CD4-positive, alpha-beta T cell treated with Interleukin-21 for 1 hour (primary cell): ENCODE results near the gene KRTAP10-7.
"Not testable (repeated sequence)": the region's sequence is repeated elsewhere in the genome, so short reads cannot be mapped to it uniquely, and the experiment has no call there.

Experiments used
- DNase-seq: peaks from one replicate; pipeline ENCODE4 v3.0.0-alpha.2; 2020

Gene KRTAP10-7

DNA sequence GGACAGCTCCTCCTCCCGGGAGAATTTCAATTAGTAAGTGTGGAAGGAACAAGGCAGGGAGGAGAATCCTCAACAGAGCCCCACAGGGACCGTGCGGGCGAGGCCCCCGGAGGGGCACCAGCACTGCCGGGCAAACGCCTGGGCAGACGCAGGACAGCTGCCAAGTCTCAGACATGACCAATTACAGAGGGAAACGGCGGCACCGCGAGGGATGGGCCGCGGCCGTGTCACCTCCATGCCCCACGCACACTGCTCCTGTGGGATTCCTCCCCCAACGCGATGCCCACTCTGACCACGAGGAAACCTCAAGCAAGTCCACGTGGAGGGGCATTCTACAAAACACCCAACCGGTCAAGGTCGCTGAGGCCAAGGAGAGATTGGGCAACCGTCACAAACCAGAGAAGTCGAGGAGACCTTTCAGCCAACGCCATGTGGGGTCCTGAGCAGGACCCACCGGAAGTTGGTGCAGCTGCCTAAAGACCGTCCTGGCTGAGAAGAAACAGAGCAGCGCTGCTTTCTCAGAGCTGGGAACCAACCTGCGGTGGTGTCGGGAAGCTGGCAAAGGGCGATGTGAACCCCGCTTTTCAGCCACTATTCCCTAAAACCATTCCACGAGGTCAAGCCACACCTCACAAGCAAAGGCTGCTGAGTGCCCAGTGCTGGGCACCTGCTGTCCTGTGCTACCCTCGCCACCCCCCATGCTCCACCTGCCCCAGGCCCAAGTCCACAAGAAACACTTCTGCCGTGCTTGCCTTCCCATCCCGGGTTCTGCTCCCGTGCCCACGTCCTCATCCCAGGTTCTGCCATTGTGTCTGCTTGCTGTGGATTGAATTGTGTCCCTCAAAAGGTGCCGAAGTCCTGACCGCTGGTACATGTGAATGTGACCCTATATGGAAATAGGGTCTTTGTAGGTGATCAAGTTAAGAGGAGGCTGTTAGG, 28.3 kb upstream of the KRTAP10-7 start:
- no peak for DNase-seq

DNA sequence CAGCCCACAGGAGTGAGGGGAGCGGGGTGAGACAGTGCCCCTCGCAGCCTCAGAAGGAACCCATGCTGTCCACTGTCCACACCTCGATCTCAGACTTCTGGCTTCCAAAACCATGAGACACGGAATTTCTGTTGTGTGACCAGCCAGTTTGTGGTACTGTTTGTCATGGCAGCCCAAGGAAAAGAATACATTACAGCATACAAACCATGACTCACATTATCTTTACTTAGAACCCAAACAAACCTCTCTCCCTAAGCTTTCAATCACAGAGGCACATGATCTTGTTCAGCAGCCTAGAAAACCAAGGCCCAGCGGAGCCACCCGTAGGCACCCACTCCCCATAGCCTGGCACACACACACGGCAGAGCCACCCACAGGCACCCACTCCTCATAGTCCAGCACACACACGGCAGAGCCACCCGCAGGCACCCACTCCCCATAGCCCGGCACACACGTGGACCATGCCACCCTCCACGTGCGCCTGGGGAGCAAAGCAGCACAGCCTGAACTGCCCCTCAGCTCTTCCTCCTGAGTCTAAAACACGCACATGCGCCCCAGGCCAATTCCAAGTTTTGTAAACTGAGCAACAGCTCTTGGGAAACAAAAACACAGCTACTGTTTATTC, 27.3 kb upstream of the KRTAP10-7 start:
- DNase-seq = no peak

DNA sequence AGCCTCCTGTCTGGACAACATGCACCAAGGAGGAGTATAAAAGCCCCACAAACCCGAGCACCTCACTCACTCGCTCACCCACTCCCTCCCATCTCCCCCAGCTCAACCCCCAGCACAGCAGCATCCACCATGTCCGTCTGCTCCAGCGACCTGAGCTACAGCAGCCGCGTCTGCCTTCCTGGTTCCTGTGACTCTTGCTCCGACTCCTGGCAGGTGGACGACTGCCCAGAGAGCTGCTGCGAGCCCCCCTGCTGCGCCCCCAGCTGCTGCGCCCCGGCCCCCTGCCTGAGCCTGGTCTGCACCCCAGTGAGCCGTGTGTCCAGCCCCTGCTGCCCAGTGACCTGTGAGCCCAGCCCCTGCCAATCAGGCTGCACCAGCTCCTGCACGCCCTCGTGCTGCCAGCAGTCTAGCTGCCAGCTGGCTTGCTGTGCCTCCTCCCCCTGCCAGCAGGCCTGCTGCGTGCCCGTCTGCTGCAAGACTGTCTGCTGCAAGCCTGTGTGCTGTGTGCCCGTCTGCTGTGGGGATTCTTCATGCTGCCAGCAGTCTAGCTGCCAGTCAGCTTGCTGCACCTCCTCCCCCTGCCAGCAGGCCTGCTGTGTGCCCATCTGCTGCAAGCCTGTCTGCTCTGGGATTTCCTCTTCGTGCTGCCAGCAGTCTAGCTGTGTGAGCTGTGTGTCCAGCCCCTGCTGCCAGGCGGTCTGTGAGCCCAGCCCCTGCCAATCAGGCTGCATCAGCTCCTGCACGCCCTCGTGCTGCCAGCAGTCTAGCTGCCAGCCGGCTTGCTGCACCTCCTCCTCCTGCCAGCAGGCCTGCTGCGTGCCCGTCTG, 26.6 kb upstream of the KRTAP10-7 start, which contains the start of gene KRTAP10-4:
KRTAP10-4 (plus strand) TSS at position 100 of the 827 bp plus-strand sequence; CDS start at position 130, 30 bp downstream.
- DNase-seq = not testable (repeated sequence)

DNA sequence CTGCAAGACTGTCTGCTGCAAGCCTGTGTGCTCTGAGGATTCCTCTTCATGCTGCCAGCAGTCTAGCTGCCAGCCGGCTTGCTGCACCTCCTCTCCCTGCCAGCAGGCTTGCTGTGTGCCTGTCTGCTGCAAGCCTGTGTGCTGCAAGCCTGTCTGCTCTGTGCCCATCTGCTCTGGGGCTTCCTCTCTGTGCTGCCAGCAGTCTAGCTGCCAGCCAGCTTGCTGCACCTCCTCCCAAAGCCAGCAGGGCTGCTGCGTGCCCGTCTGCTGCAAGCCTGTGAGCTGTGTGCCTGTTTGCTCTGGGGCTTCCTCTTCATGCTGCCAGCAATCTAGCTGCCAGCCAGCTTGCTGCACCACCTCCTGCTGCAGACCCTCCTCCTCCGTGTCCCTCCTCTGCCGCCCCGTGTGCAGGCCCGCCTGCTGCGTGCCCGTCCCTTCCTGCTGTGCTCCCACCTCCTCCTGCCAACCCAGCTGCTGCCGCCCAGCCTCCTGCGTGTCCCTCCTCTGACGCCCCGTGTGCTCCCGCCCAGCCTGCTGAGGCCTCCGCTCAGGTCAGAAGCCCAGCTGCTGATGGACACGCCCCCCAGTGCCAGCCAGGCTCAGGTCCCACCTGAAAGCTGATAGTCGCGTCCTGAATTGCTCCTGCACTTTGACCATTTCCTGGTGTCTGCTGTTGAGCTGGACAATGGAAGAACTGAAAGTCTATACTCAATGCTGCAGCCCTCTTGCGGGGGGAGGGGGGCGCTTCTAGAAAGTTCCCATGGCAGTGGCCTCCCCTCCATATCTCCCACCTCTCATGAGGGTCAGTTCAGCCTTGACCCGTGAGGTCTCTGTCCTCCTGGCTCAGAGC, 25.7 kb upstream of the KRTAP10-7 start:
- no peak for DNase-seq

DNA sequence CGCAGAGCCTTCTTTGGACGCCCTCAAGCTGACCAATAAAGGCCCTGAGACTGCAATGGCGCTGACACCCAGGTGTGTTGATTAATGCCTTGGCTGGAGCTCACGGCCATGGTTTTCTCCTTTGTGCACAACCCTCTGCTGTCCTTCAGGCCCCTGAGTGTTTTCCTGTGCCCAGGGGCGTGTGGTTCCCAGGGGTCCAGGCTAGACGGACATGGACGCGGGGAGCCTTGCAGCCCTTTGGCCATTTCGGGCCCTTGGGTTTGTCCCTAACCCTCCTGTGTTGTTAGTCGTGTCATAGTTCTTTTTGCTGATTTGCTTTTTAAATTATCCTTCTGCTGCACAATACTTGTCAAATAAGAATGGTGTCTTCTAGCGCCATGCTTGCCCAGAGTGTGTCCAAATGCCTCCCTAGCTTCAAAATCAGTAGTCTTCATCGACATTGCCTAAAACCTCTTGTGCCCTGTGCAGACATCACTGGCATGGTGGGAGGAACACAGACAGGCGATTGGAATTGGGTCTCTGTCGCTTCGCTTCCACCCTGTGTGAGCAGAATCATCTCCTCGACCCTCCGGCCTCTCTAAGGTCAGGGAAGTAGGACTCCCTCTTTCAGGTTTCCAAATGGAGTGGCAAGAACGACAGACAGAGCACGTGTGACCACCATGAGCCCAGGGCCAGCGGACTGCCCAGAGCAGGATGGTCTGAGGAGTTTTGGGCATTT, 24.9 kb upstream of the KRTAP10-7 start:
- DNase-seq = no peak

DNA sequence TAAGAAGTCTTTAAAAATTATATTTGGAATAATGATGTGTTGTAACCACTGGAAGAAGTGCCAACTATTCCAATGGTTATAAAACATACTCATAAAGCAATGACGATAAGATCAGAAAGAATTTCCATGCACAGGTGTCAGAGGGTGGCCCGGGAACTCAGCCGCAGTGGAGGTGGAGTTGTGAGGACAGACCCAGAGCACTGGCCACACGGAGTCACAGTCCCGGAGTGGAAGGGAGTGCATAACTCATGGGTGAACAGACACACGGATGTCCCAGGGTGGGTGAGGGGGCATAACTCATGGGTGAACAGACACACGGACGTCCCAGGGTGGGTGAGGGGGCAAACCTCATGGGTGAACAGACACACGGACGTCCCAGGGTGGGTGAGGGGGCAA, 24.4 kb upstream of the KRTAP10-7 start:
- DNase-seq = no peak

DNA sequence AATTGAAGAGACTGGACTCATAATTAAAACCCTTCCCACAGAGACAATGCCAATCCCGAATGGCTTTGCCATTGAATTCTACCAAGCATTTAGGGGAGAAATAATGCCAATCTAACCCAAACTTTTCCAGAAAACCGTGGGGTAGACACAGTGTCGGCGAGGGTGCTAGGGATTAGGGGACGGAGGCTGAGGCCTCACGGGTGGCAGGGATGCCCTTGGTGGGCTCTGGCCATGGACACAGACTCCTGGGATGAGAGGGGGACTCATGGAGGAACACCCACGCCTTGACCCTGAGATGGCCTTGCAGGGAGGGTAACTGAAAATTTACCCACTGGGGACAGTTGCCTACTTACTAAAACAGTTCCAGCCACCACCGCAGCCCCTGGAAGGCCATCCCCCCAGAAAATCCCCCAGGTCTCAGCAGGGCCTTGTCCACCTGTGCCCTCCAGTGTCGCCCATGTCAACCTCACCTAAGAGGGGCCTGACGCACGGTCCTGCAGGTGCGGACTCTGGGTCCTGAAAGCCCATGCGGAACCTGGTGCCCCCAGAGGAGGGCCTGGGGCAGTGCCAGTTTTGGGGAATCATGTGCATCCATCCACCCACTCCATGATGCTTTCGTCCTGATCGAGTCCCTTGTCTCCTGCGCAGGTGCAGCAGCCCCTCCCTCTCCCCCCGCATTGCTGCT, 21.9 kb upstream of the KRTAP10-7 start:
- DNase-seq = no peak

DNA sequence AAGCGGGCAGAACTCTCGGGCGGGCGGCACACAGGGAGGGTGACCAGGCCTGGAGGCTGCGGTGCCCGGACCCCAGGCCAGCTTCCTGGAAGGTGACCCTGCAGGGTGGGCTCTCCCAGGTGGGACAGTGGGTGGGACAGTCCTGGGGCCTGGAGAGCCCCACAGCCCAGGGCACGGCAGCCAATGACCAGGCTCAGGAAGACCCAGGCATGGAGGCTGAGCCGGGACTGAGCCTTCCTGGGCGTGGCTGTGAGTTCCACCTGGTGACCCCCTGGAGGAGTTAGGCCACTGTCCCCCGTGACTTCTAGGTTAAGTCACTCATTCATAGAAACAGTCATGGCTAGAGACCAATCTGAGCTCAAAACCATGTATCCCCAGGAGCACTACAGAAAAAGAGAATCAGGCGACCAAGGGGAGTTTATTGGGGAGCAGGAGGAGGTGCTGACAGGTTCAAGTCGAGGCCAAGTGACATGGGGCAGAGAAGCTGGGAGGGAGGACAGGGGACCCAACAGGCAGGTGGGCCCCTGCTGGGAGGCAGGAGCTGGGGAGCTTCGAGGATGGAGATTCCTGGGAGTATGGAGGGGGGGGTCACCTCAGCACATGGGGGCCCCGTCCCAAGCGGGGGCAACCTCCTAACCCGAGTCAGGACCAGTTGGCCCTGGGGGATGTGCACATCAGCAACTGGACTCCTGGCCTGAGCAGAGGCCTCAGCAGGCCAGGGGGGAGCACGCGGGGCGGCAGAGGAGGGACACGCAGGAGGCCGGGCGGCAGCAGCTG, 21.2 kb upstream of the KRTAP10-7 start:
- no peak for DNase-seq

DNA sequence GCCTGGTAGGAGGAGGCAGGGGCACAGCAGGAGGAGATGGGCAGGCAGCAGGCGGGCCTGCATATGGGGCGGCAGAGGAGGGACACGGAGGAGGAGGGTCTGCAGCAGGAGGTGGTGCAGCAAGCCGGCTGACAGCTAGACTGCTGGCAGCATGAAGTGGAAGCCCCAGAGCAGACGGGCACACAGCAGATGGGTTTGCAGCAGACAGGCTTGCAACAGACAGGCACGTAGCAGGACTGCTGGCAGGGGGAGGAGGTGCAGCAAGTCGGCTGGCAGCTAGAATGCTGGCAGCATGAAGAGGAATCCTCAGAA, 20.6 kb upstream of the KRTAP10-7 start:
- DNase-seq = no peak

DNA sequence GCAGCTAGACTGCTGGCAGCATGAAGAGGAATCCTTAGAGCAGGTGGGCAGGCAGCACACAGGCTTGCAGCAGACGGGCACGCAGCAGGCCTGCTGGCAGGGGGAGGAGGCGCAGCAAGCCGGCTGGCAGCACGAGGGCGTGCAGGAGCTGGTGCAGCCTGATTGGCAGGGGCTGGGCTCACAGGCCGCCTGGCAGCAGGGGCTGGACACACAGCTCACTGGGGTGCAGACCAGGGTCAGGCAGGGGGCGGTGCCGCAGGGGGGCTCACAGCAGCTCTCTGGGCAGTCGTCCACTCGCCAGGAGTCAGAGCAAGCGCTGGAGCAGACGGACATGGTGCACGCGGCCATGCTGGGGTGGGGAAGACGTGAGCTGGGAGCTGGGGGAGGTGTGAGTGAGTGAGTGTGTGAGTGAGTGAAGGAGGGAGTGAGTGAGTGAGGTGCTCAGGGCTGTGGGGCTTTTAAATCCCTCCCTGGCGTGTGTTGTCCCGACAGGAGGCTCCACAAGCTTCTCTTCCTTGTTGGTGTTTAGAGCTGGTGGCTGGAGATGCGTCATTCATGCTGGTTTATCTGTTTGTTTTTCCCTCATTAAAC, 20.1 kb upstream of the KRTAP10-7 start, which contains the start of gene KRTAP10-5:
KRTAP10-5 (minus strand) TSS at position 374 of the 591 bp plus-strand sequence; CDS start at position 348, 26 bp downstream.
- not testable (repeated sequence) for DNase-seq

DNA sequence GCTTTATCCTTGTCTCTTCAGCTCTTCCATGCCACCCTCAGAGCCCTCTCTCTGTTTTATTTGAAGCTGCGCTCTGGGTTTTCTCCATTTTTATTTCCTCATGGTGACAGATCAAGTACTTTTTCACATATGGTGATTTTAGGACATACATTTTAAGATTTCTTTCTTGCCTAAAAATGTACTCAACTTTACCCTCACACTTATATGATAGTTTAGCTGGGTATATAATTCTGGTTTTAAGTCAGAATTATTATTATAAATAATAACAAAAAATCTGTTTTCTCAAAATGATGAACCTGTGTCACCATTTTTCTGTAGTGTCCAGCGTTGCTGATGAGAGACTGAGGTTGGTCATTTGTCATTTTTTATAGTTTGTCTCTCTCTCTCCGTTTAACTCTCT, 19.2 kb upstream of the KRTAP10-7 start:
- DNase-seq = no peak

DNA sequence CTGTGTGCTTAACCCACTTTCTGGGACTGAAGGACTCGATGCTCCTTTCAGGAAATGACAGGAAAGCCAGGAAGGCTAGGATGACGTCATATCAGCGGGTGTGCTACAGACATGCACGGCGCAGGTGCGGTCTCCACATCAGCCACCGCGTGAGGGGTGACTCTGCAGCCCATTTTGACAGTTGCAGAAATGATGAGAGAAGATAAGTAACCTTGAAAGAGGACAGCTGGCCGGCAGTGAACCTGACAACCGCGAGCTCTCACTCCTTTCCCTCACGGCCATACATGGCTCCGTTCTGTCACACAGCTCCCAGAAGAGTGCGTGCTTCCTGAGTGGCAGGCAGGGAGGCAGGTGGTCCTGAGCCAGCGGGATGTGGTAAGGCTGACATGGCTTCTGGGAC, 18.3 kb upstream of the KRTAP10-7 start:
- no peak for DNase-seq

DNA sequence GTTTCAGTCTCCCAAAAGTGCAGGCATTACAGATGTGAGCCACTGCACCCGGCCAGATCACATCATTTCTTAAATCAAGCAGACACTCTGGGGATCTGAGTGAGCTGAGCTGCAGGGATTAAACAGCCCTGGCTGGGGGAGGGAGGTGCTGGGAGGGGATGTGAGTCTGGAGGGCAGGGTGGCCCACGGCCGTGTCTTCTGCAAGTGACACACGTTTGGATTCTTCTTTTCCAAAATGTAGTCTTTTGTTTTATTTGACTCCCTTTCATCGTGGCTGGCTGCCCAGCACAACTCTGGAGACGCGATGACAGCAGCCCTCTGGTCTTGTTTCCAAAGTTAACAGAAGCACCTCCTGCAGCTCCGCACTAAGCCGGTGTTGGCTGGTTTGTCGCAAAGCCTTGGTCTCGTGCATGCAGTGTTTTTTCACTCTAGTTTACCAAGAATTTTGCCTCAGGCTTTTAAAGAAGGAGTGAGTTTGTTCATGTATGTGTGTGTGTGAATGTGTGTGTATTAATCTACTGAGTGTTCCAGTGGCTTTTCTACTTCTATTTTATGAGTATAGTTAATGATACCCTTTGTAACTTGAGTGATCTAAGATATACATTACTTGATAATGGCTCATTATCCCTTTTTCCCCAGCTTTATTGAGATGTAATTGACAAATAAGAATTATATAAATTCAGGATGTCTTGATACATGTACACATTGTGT, 17.2 kb upstream of the KRTAP10-7 start:
- DNase-seq = no peak

DNA sequence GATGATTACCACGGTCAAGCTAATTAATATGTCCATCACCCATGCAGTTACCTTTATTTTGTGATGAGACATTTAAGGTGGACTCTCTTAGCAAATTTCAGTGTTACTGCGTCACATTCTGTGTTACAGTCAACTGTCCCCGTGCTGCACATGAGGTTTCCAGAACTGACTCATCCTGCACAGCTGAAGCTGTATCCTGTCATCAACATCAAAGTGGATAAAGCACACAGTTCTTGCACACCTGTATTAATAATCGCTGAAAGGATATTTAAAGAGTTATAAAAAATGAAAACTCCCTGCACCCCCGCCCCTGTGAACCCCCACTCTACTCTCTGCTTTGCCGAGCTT, 16.6 kb upstream of the KRTAP10-7 start:
- peak; percentile 24 for DNase-seq

DNA sequence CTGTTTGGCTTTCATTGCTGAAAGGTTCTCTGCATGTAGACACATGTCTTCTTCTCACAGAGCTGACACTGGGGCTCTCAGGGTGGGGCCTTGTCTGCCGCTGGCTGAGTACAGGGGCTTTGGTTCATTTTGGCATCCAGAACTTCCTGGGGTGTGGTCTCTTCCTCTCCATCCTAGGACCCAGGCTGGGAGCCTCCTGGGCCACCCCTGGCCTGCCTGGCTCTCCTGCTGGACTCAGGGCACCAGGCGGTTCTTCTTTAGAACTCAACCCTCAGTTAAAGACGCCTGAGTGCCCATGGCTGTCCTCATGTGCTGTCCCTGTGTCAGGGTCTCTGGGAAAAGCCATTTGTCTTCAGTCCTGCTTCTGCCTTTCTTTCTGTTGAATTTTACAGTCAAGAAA, 14.5 kb upstream of the KRTAP10-7 start:
- no peak for DNase-seq

DNA sequence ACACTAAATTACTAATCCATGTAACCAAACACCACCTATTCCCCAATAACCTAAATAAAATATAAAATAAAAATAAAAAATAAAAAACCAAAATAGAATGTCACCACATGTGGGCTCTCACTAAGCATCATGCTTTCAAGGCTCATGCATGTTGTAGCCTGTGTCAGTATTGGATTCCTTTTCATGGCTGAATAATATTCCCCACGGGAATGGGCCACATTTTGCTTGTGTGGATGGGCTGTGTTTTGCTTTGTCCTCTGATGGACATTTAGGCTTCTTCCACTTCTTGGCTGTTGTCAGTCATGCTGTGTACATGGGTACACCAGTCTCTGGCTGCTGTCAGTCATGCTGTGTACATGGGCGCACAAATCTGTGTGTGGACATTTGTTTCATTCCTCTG, 11.3 kb upstream of the KRTAP10-7 start:
- DNase-seq = no peak

DNA sequence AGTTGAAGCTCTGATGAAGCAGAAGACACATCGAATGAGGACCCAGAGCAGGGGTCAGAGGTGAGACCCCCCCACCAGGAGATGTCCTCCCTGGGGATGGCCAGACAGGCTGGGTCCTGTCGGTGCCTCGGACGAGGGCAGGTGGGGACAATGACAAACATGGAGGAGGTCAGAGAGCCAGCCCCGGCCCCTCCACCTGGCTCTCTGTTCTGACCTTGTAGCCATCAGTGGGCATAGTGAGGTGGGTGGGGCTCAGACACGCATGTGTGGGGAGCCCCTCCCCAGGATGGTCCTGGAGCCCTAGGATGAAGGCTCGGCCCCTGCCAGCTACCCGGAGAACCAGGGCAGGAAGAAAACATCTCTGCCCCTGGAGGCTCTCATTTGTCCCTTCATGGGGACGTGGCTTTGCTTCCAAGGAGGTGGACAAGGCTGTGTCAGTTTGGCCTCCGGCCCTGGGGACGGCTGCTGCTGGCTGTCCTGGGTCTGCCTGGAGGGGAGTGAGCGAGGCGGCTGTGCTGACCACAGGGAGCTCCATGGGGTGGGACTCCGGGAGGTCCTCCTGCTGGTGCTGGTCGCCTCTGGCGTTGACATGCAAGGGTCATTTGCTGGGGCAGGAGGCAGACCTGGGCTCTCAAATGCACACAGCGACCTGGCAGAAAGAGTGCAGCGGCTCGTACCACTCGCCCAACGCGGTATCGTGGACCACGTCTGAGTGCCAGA, 10.7 kb upstream of the KRTAP10-7 start:
- DNase-seq = no peak

DNA sequence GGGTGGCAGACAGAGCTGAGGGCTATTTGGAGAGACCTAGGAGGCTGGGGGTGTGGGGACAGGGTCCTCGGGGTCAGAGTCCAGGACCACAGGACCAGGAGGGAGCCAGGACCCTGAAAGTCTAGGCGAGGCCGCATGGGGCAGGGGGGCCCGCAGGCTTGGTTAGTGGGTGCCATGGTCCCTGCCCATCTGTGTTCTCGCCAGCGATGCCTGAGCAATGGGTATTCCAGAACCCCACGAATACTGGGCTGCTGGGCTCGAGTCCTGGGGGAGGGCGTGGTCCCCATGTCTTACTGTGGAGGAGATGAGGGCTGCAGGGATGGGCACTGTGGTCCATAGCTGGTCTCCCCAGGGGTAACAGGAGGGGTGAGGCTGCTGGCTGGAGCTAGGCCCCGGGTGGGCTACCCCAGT, 10.1 kb upstream of the KRTAP10-7 start:
- DNase-seq = no peak
